Testis (tissue), 2 donors: ENCODE results near the gene BMP8A.

ENCODE experiments used
- POLR2A ChIP-seq: fragments of 450-650 bp; IDR thresholded peaks from one replicate; pipeline ENCODE4 v1.6.1; 2017; ENCODE audit warnings: antibody characterized with exemption, mild to moderate bottlenecking, moderate library complexity
- TF ChIP-seq, protein P1 (sequence below), 3 experiments: fragments of 450-650 bp in 2 of 3; fragments of 200-600 bp in 1 of 3; sonication (generic) in 1 of 3; IDR thresholded peaks; one replicate each; pipeline ENCODE4 v1.5.1; 2016 to 2019; ENCODE audit warnings: antibody characterized with exemption in 3 of 3, mild to moderate bottlenecking in 2 of 3, moderate library complexity in 1 of 3

GRCh38 chr1:39450956-39451606 is 40.4 kb upstream of the BMP8A start:
- TF ChIP-seq POLR2A: no peak
- TF ChIP-seq, protein P1, sequence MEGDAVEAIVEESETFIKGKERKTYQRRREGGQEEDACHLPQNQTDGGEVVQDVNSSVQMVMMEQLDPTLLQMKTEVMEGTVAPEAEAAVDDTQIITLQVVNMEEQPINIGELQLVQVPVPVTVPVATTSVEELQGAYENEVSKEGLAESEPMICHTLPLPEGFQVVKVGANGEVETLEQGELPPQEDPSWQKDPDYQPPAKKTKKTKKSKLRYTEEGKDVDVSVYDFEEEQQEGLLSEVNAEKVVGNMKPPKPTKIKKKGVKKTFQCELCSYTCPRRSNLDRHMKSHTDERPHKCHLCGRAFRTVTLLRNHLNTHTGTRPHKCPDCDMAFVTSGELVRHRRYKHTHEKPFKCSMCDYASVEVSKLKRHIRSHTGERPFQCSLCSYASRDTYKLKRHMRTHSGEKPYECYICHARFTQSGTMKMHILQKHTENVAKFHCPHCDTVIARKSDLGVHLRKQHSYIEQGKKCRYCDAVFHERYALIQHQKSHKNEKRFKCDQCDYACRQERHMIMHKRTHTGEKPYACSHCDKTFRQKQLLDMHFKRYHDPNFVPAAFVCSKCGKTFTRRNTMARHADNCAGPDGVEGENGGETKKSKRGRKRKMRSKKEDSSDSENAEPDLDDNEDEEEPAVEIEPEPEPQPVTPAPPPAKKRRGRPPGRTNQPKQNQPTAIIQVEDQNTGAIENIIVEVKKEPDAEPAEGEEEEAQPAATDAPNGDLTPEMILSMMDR (IDR thresholded peaks at IDR 0.05): no peak
